Renal cortical epithelial cell (primary cell): ENCODE measurements around the gene VAT1L. TPM values are rescaled to one million over a fixed set of nuclear protein-coding genes. Genes with fewer than 3 reads are reported as not detected.
"Not testable (repeated sequence)": the region's sequence is repeated elsewhere in the genome, so short reads cannot be mapped to it uniquely, and the experiment has no call there.

Experiments used
- DNase-seq: peaks from one replicate; pipeline ENCODE4 v3.0.0-alpha.2; 2011; ENCODE audit warnings: low read depth
- total RNA-seq: library from RNA; depleted of rRNA; stranded (reverse); fragments of >200 nt; gene quantifications from 2 replicates; pipeline ENCODE4 v1.2.3, GENCODE V29; 2014

The VAT1L gene
- total RNA-seq, 1 donor from 2014 or later, result 0.10 TPM

DNA sequence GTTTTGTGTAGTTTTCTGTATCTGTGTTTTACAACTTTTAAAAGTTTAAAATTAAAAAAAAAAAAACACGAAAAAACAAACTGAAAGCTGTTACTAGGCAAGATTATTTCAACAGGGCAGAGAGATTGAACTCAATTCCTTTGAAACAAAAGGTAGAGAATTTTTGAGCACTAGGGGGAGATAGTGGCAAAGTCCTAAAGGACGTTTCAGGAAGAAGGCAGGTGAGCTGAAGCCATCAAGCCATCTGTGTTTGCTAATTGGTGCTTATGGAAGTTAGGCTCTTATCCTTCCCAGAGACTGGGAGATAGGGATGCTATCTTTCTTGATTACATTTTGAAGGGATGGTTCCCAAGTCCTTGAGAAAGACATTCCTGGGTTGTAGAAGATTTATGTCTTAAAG is 163.4 kb downstream of the VAT1L start:
- no peak for DNase-seq

DNA sequence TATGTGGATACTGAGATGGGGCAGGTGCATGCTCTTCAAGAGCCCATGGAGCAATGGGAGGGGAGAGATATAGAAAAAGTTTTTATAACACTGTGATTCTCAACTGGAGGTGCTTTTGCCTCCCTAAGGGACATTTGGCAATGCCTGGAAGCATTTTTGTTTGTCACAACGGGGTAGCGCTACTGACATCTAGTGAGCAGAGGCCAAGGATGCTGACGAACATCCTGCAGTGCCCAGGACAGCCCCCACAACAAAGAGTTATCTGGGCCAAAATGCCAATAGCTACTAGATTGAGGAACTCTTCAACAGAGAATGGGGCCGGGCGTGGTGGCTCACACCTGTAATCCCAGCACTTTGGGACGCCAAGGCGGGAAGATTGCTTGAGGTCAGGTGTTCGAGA is 166.8 kb downstream of the VAT1L start:
- DNase-seq, result no peak

DNA sequence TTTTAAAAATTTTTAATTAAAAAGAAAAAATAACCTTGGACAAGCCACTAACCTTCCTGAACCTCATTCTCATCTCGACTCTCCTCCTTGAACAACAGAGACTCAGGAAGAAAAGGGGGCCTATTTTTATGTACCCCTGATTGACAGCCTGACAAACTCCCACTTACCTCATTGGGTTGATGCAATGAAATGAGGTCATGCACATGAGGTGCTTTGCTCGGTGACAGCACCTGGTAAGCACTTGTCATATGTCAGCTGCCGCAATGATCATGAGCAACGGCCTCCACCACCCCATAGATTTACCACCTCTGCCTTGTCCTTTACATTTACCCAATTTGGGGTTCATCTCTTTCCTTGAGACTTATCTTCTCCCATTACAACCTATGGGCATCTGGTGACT is 167.9 kb downstream of the VAT1L start:
- no peak for DNase-seq

DNA sequence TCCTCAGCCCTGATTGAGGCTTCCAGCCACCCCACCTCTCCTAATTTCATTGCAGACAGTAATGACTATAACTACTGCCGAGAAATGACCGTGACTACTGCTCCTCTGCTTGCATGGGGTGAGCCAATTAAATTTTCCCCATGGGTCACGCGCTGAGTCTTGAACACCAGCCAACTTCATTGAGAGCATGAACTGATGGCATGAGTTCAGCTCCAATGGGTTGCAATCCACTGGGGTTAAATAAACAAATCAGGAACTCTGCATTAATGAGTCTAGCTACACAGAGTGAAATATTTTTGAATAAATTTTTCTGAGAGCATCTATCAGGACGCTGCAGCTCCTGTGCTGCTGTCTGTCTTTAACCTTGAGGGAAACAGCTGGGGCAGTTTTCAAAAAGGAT is 172.4 kb downstream of the VAT1L start:
- DNase-seq, result no peak

DNA sequence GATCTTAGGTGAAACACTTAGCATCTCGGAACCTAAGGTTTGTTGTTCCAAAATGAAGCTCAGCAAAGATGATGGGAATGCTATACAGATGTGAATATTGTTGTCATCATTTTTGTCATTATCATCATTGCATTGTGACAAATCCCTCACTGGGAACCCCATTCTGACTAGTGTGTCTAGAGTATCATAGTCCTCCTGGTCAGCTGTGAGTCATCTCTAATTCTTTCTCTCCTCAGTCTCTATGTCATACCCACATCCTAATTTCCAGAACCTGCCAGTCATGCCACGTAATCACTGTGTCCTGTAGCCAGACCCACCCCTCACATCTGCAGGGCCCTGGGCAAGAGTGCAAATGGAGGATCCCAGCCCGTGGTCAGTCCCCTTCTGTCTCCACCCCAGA is 173.4 kb downstream of the VAT1L start:
- no peak for DNase-seq

DNA sequence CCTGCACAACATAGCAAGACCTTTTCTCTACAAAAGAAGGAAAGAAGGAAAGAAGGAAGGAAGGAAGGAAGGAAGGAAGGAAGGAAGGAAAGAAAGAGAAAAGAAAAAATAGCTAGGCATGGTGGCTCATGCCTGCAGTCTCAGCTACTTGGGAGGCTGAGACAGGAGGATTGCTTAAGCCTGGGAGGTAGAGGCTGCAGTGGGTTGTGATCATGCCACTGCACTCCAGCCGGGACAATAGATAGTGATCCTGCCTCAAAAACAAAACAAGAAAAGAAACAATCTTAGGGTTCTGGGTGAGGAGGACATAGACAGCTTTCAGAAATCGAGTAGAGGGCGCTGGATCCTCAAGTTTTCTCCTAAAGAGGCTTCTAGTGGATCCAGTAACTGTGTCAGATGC is 174.3 kb downstream of the VAT1L start:
- no peak for DNase-seq

DNA sequence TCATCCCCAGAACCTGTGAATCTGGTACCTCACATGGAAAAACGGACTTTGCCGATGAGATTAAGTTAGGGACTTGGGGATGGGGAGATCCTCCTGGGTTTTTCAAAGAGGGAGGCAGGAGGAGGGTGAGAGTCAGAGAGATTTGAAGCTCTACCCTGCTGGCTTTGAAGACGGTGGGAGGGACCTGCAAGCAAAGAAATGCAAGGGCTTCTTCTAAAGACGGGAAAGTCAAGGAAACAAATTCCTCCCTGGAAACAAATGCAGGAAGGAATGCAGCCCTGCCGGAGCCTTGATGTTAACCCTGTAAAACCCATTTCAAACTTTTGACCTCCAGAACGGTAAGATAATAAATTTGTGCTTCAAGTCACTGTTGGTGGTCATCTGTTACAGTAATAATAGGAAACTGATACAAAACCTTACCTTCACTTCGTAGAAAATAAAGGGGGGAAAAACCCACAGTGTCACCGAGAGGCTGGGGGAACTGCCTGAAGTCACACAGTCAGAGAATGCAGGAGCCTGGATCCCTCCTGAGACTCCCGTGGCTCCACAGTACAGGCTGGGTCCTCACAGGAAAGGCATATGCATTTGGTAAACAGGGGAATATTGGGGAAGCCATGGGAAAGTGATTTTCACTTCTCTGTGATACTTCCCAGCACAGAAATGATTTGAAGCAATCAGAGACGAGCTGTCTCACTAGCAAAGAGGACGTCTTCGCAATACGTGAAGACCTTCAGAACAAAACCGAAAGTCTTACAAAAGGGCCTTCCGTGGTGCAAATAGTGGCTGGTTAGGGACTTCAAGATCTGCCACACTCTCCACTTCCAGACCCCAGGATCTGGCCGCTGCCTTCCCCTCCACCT is 175.1 kb downstream of the VAT1L start:
- no peak for DNase-seq

DNA sequence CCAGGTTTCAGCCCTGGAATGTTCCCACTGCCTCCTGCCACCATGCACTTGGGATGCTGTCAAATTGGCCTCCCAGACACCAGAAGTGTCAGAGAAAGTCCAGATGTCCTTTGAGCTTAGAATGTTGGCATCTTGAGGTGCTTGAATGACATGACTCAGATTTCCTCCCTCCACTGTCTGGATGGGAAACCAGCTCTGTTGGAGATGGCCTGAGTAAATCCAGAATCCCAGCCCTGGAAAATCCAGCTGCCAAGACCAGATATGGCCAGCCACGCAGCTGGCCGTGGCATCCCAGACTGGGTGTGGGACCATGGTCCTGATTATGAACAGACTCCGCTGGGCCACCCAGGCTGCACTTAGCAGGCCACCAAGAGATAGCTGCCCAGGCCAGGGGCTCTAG is 177.0 kb downstream of the VAT1L start:
- DNase-seq, result no peak

DNA sequence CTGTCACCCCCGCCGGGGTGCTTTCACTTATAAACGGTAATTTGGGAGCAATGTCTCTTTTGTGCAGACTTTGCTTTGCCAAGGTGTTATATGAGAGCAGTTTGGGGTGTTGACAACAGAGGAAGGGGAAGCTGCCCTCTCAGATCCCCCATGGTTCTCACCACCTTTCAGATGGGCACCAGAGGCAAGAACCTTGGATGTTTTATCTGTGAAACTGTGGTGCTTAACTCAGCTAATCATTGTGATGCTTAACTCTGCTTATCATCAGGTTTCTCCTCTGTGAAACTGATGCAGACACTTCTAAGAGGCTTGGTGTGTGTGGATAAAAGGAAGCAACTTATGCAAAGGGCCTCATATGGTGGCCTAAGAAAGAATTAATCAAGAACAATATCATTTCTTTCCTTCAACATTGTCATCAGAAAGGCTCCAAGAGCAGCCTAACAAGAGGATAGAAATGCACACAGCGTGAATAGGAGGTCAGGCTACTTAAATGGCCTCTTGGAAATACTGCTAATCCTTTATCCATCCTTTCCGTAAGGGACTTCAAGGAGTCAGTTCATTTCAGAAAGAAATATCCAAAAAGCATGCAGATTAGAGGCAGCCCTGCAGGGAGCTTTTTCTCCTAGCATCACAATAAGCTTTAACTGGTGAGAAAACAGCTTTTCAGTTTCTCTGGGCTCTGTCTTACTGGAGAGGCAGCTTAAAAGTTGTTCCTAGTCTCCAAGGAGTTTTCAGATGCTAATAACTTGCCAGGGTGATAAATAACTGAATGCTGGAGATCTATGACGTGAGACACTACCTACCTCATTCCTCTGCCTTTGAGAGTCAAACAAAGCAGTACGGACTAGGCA is 178.9 kb downstream of the VAT1L start:
- no peak for DNase-seq

DNA sequence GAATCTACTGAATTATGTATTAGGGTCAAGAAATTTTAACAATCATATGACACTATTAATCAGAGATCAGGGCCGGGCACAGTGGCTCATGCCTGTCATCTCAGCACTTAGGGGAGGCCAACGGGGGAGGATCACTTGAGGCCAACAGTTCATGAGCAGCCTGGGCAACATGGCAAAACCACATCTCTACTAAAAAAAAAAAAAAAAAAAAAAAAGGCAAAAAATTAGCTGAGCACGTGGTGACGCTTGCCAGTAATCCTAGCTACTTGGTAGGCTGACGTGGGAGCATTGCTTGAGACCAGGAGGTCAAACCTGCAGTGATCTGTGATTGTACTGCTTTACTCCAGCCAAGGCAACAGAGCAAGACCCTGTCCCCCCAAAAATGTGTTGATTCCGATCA is 181.5 kb downstream of the VAT1L start:
- no peak for DNase-seq

DNA sequence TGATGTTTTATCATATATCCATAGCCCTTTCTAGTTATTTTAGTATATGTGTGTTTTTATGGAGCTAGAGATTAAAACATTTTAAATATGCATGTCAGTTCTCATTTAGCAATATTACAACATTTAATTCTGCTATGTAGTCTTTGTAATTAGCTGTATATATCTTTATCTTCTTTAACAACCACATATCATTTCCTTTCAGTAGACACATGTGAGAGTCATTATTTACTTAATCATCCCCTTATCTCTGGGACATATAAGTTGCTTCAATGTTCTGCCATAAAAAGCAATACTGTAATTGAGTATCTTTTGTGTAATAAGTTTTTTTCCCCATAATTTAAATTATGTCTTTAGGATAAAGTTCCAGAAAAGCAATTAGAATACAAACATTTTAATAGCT is 182.0 kb downstream of the VAT1L start:
- no peak for DNase-seq

DNA sequence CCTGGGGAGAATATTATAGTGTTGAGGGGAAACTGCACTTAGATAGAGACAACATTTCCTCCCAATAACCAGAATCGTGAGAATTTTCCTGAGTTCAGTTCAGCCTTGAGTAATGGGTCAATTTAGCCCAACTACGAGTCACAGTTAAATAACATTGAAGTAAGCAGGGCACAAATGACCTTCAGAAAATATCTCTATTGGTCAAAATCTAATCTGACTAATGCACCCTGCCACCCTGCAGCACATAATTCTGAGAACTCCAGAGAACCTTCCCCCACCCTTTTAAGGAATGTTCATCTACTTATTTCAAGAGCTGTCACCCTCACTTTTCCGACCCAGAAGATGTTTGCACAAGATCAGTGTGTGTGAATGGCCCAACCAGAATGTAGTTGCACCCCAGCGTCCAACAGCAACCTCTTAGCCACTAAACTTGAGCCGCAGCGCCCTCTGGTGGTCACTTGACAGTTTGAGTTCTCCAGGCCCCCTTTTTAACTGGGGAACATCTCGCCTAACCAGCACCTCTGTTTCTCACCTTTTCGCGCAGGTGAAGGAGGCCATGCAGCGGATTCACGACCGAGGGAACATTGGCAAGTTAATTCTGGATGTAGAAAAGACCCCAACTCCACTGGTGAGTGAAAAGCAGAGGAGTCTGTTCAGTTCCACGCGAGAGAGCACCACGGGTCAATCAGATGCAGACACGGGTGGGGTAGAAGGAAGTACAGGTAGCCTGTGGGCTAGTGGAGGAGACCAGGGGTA is 183.1 kb downstream of the VAT1L start:
- peak; percentile 33 for DNase-seq

DNA sequence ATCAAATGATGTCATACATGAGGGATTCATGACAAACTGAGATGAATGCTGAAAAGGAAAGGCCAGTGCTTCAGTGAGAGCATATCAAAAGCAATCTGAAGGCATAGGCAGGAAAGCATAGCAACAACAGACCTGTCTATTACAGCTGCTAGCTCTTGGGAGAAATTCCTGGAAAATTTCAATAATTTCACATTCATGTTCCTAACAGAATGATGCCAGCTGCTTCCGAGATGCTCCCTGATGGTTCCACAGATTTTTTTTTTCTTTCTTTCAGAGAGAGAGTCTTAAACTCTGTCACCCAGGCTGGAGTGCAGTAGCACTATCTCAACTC is 183.7 kb downstream of the VAT1L start:
- no peak for DNase-seq

DNA sequence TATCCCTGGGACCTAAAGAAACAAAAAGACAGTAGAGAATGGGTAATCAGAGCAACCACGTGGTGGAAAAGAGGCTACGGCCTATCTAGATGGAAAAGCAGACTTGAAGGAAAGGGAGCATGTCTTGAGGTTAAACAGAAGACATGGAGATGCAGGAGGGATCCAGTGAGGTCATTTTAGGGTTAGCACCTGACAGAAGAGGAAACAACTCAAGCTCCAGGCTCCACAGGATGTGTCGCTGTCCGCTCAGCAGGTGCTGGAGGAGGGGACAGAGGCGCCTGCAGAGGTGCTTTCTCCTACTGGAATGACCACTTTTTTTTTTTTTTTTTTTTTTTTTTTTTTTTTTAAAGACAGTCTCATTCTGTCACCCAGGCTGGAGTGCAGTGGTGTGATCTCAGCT is 186.5 kb downstream of the VAT1L start:
- no peak for DNase-seq

DNA sequence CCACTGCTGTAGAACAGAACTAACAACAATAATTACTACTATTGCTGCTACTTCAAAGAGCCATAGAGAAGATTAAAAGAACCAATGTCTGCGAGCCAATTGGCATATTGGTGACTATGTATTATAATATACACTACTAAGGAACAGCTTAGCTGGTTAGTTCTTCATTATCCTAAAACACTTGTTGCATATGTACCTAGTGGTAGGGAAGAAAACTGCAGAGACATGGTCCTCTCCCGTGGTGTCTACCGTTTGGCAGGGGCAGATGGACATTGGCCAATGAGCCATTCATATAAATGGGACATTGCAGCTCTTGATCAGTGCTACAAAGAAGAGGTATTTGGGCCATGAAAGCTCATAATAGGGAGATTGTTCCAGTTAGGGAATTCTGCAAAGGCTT is 187.6 kb downstream of the VAT1L start:
- no peak for DNase-seq

DNA sequence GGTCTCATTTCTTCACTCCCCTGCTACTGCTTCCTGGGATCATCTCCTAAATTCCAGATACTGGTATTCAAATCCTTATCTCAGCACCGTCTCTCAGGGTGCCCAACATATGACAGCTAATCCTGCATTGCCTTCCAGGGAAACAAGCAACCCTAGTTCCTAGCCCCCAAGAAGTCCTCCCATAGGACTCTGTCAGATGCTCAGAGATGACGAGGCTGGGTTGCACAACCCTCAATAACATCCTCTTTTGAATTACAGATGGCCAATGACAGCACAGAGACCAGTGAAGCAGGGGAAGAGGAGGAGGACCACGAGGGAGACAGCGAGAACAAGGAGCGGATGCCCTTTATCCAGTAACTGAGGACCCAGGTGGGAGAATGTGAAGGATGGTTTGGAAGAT is 189.0 kb downstream of the VAT1L start:
- no peak for DNase-seq

DNA sequence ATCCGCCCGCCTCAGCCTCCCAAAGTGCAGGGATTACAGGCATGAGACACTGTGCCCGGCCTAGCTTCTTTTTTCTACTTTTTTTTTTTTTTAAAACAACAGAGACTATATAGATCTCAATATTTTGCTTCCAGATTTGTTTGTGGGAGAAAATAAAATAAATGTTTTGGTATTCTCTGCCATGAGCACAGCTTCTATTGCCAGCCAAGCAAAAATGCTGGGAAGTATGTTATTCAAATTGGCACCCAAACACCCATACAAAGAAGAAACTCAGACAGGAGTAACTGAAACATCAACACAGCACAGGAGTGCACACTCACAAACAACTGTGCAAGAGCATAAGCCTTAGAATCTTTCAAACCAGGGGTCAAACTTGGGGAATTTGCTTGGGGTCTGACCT is 196.7 kb downstream of the VAT1L start:
- DNase-seq, result no peak

DNA sequence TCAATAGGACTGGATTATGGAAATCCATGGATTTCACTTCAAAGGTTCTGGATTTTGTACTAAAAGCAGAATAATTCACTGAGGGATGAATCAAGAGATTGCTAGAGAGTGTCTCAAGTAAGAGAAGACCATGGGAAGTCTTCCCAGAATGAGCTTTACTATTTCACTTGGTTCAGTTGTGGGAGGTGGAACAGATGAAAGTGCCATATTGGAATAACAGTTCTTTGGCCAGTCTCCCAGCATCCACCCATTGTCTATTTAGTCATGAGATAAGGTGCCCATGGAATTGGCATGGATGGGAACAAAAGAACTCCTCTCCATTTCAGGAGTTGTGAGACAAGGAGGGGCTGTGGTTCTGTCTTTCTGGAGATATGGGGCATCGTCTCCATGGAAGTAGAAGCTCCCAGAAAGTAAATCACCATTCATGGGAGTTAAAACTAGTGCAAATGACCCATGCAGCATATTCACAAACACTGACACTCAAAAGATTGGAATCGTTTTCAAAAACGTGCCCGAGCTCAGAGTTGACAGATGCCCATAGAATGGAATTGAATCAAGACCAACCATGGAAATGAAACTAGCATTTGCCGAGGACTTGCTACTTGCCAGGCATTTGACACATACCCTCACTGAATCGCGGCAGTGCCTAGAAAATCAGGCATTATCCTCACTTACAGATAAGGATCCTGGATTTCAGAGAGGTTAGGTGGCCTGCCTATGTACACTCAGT is 197.8 kb downstream of the VAT1L start:
- DNase-seq, result no peak

DNA sequence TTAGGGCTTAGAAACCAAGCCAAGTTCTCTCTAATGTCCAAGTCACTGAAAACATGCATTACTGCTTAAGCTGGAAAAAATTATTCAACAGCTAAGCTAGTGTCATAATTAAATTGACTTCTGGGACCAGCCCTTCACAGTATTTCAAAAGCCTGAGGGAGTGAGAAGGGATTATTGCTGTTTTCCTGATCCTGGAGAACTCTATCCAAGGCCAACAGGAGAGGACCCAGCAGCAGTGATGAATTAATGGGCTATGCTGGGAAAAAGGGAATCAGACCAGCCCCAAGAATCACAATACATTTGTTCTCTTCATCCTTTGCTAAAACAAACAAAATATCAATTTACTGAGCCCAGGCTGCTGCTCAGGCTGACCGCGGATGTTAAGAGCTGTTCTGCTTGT is 199.4 kb downstream of the VAT1L start:
- no peak for DNase-seq

DNA sequence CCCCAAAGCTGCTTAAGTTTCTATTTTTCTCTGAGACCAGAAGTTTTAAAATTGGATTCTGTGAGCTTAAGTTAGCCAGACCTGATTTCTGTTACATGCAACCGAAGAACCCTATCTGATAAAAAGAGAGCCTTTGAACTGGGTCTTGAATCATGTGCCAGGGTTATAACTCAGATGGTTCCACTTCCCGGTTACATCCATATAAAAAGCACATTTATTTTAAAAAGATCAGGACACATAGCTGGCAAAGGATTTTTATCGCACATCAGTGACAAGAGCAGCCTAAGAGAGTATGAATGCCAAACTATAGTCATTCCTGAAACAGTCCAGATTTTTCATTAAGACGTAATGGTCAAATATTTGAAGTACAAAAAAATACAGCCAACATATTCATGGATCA is 201.5 kb downstream of the VAT1L start:
- DNase-seq, result no peak

DNA sequence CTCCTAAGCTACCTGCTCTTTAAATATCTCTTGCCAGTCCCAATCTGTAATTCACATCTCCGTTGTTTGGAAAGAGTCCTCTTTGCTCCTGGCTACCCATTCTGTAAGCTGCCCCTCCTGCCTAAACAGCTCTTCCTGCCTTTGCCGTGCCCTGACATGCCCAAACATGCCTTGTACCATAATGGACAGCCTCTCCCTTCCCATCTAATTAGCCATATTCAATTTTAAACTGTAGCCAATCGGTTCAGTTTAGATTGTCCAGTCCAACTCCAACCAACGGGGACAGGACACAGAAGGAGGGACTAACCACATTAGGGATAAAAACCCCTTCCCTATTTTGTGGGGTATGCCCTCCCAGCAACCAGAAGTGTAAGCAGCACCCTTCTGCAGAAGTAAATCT is 203.3 kb downstream of the VAT1L start:
- DNase-seq, result no peak

DNA sequence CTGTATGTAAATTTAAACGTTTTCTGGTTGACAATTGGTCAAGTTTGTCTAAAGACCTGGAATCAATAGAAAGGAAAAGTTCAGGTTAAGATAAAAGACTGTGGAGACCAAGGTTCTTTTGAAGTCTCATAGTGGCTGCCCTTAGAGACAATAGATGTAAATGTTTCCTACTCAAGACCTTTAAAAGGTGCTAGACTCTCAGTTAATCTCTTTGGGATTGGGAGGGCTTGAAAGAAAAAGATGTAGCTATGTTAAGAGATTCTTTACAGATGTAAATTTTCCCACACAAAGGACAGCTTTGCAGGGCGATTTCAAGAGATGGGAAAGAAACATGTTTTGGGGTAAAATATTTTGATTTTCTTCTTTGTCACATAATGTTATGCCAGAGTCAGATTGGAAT is 204.0 kb downstream of the VAT1L start:
- DNase-seq, result not testable (repeated sequence)
